C4-2B (cell line): Measurements from ENCODE around the gene TP53TG5.

Source experiments
- H3K27ac ChIP-seq: fragments of 450-650 bp; 2 replicates; pipeline ENCODE4 v1.5.1; 2017
- CTCF ChIP-seq: fragments of 450-650 bp; conservative IDR thresholded peaks from 2 replicates; pipeline ENCODE4 v1.5.1; 2017; ENCODE audit warnings: mild to moderate bottlenecking
- ZFX ChIP-seq: fragments of 450-650 bp; IDR thresholded peaks from 2 replicates; pipeline ENCODE4 v1.6.1; 2017

The TP53TG5 gene

GRCh38 chr20:45342855-45343531 lies 35.1 kb downstream of the TP53TG5 start:
- TF ChIP-seq ZFX (no peak), CTCF (no peak)
- H3K27ac ChIP-seq = peak overlapping the region; percentile 86

- peak overlapping the region; percentile 86 for H3K27ac ChIP-seq
- TF ChIP-seq ZFX (no peak), CTCF (no peak)
Measured at GRCh38 chr20:45341939-45342854, 35.9 kb downstream of the TP53TG5 start.

DNA sequence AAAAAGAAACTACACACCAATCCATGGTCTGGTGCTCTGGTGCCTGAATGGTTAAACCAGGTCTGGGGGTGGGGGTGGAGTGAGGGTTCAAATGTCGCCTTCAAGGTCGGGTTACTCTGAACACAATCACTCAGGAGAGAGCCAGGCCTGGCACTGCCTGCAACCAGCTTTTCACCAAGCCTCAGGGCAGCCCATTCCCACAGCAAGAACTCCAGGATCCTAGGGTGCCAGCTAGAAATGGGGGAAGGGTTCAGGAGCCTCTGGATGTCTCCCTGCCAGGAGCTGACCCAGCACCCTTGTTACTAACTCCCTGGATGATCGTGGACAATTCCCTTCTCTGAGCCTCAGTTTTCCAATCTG lies 36.6 kb downstream of the TP53TG5 start:
- H3K27ac ChIP-seq = peak overlapping the region; percentile 86
- TF ChIP-seq ZFX = no peak
- TF ChIP-seq CTCF = no peak

- H3K27ac ChIP-seq = peak overlapping the region; percentile 86
- TF ChIP-seq CTCF (no peak), ZFX (no peak)
Measured at GRCh38 chr20:45340951-45341350, 37.2 kb downstream of the TP53TG5 start.

DNA sequence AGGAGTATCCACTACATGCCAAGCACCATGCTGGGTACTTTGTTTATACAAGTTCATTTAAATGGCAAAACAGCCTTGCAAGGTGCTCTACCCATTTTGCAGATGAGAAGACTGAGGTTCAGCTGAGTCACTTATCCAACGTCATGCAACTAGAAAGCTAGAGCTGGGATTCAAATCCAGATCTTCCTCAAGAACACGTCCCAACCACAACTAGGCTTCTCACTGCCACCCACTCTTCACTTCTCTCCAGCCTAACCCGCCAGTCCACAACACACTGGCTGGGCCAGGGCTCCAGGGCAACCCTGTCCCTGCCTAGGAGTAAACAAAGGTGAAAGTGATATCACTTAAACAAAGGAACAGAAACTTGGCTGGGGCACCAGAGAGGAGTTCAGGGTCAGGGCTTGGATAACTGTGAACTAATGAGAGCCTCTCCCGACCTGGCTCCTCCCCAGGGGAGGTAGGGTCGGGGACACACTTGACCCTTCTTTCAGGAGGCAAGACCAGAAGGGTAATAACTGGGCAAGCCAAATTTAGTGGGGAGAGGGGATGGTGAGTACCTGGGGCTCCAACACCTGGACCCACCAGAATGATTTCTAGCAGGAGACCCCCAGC lies 37.8 kb downstream of the TP53TG5 start:
- TF ChIP-seq ZFX = no peak
- no peak for TF ChIP-seq CTCF
- peak overlapping the region; percentile 86 for H3K27ac ChIP-seq

- TF ChIP-seq CTCF = no peak
- no peak for TF ChIP-seq ZFX
- peak overlapping the region; percentile 86 for H3K27ac ChIP-seq
Measured at GRCh38 chr20:45339799-45340198, 38.3 kb downstream of the TP53TG5 start.

- peak overlapping the region; percentile 86 for H3K27ac ChIP-seq
- TF ChIP-seq ZFX = no peak
- TF ChIP-seq CTCF = no peak
Measured at GRCh38 chr20:45339084-45339483, 39.0 kb downstream of the TP53TG5 start.
